Measurements from ENCODE around the gene TEX14.
"Not testable (repeated sequence)": the region's sequence is repeated elsewhere in the genome, so short reads cannot be mapped to it uniquely, and the experiment has no call there.

Gene TEX14

GRCh38 chr17:58560511-58560910 lies 131.3 kb downstream of the TEX14 start:
- DNase-seq = peak; percentile 57

- no peak for DNase-seq
These were observed 133.9 kb downstream of the TEX14 start for GRCh38 chr17:58557981-58558380.

- no peak for DNase-seq
These were observed 135.0 kb downstream of the TEX14 start for GRCh38 chr17:58556833-58557250.

- DNase-seq = not testable (repeated sequence)
These were observed 136.7 kb downstream of the TEX14 start for GRCh38 chr17:58555109-58555508.

GRCh38 chr17:58541249-58541648 lies 150.6 kb downstream of the TEX14 start:
- no peak for DNase-seq

GRCh38 chr17:58539698-58540097 lies 152.1 kb downstream of the TEX14 start:
- peak; percentile 41 for DNase-seq

GRCh38 chr17:58538811-58539409 lies 152.9 kb downstream of the TEX14 start:
- no peak for DNase-seq

GRCh38 chr17:58537266-58537665 lies 154.6 kb downstream of the TEX14 start:
- no peak for DNase-seq

- no peak for DNase-seq
These were observed 155.3 kb downstream of the TEX14 start for GRCh38 chr17:58536542-58536941.

GRCh38 chr17:58535431-58535830 lies 156.4 kb downstream of the TEX14 start:
- no peak for DNase-seq

- DNase-seq = no peak
These were observed 156.9 kb downstream of the TEX14 start for GRCh38 chr17:58534901-58535421.

GRCh38 chr17:58534331-58534730 lies 157.5 kb downstream of the TEX14 start:
- no peak for DNase-seq

GRCh38 chr17:58533616-58534188 lies 158.1 kb downstream of the TEX14 start:
- no peak for DNase-seq

- DNase-seq = peak; percentile 88
These were observed 159.3 kb downstream of the TEX14 start for GRCh38 chr17:58532555-58532951.

GRCh38 chr17:58531661-58532554 lies 159.9 kb downstream of the TEX14 start:
- no peak for DNase-seq

- DNase-seq = no peak
These were observed 160.7 kb downstream of the TEX14 start for GRCh38 chr17:58531122-58531521.

GRCh38 chr17:58530655-58531054 lies 161.2 kb downstream of the TEX14 start:
- DNase-seq = no peak

- no peak for DNase-seq
These were observed 162.6 kb downstream of the TEX14 start for GRCh38 chr17:58529275-58529674.

GRCh38 chr17:58528443-58528842 lies 163.4 kb downstream of the TEX14 start:
- DNase-seq = no peak

- DNase-seq = no peak
These were observed 163.9 kb downstream of the TEX14 start for GRCh38 chr17:58527949-58528348.

- DNase-seq = no peak
These were observed 164.5 kb downstream of the TEX14 start for GRCh38 chr17:58527306-58527705.

- DNase-seq = no peak
These were observed 166.6 kb downstream of the TEX14 start for GRCh38 chr17:58525239-58525638.

- no peak for DNase-seq
These were observed 170.2 kb downstream of the TEX14 start for GRCh38 chr17:58521680-58522079.
